DMS53 treated with DMSO at 0.1 percent for 48 hours (cell line): ENCODE measurements around the gene MIDN.

Source experiments
- DNase-seq: peaks from one replicate; lab custom pipeline; 2025; ENCODE audit not compliant: unreplicated experiment; lab: John Stamatoyannopoulos, UW

MIDN gene

GRCh38 chr19:1257475-1258162, 9.2 kb downstream of the MIDN start:
- no peak for DNase-seq

GRCh38 chr19:1258163-1258492, 9.7 kb downstream of the MIDN start:
- DNase-seq: no peak

DNA sequence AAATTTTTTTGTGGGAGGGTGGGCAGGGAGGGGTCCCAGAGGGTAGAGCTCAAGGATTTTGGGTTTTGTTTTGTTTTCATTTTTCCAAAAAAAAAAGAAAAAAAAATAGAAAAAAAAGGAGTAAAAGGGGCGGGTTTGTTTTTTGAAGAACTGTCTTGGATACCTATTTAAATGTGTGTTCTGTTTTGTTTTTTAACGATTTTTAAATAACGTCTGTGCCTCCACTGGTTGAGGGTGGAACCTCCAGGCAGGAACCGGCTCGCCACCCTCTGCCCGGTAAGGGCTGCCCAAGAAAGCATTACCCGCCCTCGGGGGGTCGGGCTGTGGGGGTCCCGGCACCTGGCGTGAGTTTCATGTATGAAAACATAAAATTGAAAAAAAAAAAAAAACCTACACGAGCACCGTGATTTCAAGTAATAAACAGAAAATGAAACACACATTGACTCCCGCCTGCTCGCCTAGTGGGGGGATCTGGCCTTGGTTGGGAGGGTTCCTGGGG, 10.4 kb downstream of the MIDN start:
- DNase-seq: no peak

GRCh38 chr19:1259206-1259875, 11.0 kb downstream of the MIDN start:
- DNase-seq: no peak

DNA sequence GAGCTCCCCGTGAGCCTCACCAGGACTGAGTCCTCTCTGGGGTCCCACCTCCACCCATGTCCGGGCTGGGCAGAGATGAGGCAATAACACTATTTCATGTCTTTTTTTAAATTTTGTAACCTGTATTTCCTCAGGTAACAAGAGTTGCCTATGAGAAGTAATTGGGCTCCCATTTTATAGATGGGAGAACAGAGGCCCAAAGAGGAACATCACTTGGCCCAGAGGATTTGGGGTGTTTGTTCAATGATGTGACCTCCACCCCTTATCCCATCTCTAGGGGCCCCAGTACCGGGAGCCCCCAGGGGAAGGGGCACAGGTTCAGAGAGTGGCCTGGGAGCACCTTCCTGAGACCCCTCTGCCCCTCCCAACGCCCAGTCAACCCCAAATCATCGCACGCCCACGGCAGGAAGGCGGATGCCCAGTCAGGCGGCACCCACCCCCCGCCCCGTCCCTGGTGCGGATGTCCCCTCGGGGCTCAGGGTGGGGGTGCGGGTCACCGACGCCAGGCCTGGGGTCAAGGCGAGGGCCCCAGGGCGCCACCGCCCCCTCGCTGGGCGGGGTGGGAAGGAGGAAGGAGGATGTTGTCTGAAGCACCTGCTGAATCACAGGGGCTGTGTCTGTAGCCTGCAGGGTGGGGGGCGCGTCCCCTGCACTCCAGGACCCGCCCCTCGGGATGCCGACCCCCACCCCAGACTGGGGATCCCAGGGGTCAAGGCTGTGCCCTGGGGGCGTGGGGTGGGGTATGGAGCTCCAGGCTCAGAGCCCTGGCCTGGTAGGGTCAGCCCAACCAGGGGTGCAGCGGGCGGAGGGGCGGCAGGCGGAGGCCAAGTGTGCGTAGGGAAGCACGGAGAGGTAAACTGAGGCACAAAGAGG, 11.7 kb downstream of the MIDN start:
- DNase-seq: no peak

DNA sequence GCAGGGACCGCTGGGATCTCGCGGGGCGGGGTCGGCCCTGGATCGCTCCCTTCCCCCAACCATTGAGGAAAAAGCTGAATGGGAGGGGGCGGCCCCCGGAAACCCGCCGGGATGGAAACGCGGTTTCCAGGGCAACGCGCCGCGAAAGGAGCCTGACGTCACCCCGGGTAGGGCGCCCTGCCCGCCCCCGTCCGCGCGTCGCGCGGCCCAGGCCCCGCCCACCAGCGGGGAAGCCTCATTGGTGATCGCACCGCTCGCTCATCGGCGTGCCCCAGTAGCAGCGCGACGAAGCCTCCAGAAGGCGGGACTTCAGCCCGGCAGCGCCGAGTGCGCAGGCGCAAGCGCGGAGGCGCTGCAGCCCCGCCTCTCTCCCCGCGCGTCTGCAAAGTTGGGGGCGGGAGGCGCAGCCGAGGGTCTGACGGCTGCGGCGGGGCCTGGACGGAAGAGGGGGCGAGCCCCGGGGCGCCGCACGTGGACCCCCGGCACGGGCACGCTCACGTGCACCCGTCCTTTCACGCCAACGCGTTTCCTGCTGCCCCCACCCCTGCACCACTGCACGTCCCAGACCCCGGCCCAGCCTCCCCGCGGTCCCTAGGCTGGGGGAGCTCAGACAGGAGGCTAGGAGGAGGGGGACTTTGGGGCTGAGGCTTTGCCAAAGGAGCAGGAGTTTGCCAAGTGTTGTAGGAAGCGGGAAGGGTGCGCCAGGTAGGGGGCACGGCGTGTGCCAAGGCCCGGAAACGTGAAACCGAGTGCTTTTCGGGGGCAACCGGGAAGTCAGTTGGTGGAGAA, 12.6 kb downstream of the MIDN start:
- peak; percentile 69 for DNase-seq

- DNase-seq: no peak
These were observed 13.1 kb downstream of the MIDN start for GRCh38 chr19:1261538-1261797.

DNA sequence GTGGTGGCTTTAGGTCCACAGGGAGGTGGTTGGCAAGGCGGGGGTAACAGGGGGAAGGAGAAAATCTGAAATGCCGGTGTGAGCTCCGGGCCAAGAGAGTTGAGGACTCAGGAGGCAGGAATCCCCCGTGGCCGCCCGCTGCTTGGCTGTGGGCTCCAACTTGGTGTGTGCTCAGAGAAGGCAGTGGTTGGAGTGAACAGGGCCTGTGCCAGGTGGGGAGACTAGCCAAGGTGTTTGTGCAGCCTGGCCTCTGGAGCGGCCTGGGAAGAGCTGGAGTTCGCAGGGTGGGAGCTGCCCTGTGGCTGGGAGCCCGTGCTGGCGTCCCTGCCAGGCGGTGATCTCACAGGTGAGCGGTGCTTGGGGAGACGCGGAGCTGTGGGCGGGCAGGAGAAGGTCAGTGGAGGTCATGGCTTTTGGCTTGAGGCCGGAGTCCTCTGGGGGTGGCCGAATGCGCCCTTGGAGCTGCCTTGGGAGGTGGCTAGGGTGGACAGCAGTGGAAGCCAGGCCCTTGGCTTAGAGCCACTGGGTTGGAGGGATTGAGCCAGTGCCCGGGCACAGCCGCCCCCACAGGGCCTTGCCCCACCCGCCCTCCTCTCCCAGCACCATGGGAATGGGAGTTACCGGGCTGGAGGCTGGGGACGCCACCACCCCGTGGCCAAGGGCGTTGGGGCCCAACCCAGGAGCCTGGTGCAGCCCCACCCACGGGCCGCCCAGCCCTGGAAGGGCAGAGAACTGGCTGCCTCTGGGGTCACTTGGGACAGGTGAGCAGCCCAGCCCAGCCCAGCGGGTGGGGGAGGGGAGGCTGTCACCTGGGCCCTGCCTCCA, 13.6 kb downstream of the MIDN start:
- peak; percentile 31 for DNase-seq

DNA sequence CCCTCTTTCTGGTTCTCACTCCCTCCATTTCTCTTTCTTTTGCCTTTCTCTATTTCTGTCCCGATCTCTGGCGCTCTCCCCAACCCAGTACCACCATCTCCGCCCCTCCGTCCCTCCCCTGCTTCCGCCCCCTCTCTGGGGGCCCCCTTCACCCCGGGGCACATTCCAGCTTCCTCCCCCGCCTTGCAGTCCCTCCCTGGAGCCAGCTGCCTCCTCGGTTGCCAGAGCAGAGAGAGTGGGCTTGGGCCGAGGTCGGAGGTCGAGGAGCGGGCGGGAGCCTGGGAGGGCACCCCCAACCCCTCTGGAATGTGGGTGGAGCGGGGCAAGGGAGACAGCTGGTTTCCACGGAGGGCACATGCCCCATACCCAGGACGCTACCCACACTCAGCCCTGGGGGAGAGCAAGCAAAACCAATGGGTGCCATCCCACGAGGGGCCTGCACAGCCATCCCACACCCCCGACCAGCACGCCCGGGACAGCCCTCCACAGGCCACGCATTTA, 14.3 kb downstream of the MIDN start:
- no peak for DNase-seq

- no peak for DNase-seq
These were observed 14.8 kb downstream of the MIDN start for GRCh38 chr19:1263188-1263587.

- no peak for DNase-seq
These were observed 16.6 kb downstream of the MIDN start for GRCh38 chr19:1264801-1265614.

DNA sequence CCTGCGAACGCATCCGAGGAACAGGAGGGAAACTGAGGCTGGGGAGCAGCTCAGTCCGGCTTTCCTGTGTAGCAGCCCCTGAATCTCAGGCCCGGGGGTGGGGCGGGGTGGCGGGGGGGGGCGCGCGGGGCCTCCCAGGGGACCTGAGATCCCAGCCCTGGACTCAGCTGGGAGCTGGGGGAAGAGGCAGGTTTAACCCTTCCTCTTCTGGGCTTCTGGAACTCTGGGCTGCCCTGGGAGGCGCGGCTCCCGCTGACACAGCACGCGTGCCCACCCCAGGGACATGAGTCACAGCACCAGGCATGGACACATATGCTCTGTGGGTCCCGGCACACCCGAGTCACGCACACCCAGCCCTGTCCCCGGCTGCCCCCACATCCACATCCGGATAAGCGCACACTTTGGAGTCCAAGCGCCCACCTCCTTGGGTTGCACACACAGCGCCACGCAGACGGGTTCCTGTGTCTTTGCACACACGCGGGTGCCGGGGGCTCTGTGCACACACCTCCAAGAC, 17.3 kb downstream of the MIDN start:
- DNase-seq: no peak

DNA sequence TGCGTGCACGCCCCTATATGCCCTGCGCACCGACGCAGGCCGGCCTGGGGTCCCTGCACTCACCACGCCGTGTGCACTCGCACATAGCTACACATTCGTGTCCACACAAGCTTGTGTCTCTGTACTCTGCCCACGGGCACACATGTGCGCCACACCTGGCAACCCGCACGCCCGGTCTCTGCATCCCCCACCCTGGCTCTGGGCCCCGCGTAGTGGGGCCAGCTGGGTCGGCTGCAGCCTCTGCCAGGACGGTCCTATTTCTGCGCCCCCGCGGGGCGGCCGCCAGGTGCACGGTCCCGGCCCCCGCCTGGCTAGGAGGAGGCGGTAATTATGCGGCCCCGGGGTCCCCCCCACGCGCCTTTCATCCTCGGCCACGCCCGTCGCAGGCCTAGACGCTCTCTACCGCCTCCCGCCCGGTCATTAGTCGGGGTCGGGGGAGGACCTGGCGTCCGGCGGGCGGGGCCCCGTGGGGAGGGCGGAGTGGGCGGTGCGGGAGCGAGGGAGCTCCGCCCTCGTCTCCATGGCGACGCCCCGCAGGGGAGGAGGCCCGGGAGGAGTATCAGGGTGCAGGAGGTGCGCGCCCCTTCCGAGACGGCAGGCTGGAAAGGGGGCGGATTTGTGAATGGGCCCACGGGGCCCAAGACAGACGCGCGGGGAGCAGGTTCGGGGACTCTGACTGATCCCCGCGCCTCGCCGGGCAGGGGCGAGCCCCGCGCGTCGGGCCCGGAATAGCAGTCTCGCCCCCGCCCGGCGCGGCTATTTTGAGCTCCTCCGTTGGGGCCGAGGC, 17.9 kb downstream of the MIDN start:
- peak; percentile 40 for DNase-seq

DNA sequence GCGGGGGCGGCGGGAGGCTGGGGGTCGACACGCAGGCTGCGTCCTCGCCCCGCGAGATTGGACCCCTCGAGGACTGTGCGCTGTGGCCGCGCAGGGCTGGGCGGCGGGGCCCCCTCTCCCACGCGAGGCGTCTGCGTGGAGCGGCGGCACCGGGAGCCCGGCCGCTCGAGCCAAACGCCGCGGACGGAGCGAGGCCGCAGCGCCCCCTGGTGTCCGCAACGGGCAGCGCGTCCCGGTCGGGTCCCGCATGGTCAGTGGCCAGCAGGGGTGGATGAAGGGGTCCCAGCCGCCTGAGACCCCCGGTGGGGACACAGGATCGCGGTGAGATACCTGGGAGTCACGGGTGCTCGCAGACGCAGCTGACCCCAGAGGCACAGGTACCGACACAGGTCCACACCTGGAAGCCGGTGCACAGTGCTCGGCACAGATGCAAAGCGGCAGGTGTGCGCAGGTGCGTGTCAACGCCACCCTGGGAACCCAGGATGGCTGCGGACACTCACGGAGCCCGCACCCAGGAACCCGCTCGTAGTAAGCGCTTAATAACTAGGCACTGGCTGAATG, 18.6 kb downstream of the MIDN start:
- DNase-seq: peak; percentile 28

DNA sequence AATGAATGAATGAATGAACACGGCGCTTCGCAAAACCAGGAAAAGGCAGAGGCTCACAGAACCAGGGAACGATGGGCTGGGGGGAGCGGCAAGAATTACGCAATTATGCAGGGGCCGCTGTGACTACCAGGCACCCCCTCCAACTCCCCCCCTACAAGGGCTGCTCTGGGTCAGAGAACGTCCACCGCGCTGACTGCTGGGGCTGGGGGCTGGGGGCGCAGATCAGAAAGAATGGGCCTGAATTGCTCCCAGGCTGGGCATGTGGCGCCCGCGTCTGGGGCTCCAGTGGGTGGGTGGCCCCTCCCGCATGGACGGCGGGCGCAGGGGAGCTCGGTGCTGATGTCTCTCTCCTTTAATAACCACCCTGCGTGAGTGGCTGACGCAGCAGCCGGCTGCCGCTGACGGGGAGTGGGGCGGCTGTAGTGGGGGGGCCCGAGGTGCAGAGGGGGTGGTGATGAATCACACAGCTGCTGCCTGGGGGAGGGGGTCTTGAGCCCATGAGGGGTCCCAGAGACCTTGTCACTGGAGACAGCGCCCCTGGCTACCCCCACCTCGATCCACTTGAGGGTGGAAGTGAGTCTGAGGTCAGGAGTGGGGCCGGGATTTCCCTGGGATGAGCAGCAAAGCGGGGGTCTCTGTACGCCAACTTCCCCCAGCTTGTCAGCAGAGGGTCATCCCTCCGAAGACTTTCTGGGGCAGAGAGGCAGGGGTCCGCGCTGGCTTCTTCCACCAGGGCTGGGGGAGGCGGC, 19.3 kb downstream of the MIDN start:
- DNase-seq: no peak

DNA sequence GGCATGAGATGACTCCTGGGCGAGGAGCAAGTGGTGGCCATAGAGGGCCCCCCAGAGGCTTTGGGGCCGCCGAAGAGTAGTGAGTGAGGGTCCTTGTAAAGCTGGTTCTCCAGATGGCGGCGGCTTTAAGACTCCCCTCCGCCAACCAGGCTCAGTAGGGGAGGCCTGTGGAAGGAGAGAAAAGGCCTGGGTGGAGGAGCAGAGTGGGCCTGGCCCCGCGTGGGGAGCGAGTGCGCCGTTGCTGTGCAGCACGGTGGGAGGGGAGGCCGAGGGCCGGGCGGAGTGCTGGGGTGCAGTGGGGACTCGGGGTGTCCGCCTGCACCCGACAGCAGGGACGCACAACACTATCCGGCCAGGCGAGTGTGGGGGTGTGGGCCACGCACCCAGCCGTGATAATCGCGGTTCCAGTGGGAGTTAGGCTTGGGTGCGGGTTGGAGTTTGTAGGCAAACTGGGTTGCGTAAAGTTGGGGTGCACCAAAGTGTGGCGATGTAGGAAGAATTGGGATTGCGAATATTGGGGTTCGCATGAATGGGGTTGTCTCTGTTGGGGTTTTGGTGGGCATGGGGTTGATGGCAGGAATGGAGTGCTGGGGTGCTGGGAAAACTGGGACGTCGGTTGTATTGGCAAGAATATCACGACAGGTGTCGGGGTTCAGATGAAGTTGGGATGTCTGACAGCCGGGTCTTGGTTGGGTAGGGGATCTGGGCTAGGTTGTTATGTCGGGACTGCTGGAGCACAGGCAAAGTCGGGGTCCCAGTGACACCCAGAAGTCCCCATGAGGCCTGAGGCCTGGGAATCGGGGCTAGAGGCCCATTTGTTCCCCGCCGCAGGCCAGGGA, 20.1 kb downstream of the MIDN start:
- DNase-seq: no peak
